Panc1 (cell line): ENCODE data around the gene CLECL1. TPM values are rescaled to one million over a fixed set of nuclear protein-coding genes. Genes with fewer than 3 reads are reported as not detected.
A peak's percentile ranks its signal among the peaks of the same experiment; 100 is the strongest.

Source experiments
- ATAC-seq: fragments of 200-7000 bp; cut with Tn5 transposase; 2 replicates; pipeline ENCODE4 v1.9.1; 2020; ENCODE audit warnings: mild to moderate bottlenecking, moderate library complexity
- BruUV-seq: library from RNA; stranded (reverse); fragments of 400-500 nt; replicated peaks from 2 replicates; lab custom pipeline; 2021; lab: Mats Ljungman, UMichigan
- CTCF ChIA-PET: fragments of 300-600 bp; sonication (Branson Sonifier 250); formaldehyde crosslinking; loops from one replicate; lab custom pipeline; 2022; ENCODE audit warnings: antibody characterized with exemption; lab: Charles Lee
- POLR2A ChIA-PET: fragments of 300-600 bp; sonication (Branson Sonifier 250); formaldehyde crosslinking; loops from one replicate; lab custom pipeline; 2022; ENCODE audit warnings: antibody characterized with exemption; lab: Charles Lee
- DNase-seq: peaks from one replicate; pipeline ENCODE4 v3.0.0-alpha.2; 2010; ENCODE audit warnings: low read depth, low spot score
- H3K27ac ChIP-seq: 2 replicates; pipeline ENCODE4 v1.5.1; 2011; ENCODE audit warnings: mild to moderate bottlenecking, low read length, inconsistent platforms
- H3K27me3 ChIP-seq: fragments of 200-500 bp; sonication (Bioruptor generic); 2 replicates; pipeline ENCODE4 v1.6.0; 2014; ENCODE audit warnings: low read length, inconsistent platforms; ENCODE audit not compliant: control insufficient read depth, insufficient read depth
- H3K36me3 ChIP-seq: fragments of 200-500 bp; sonication (Bioruptor generic); 2 replicates; pipeline ENCODE4 v1.5.1; 2014; ENCODE audit warnings: inconsistent platforms, mild to moderate bottlenecking, low read length, moderate library complexity; ENCODE audit not compliant: control insufficient read depth, insufficient read depth
- H3K4me1 ChIP-seq: 2 replicates; pipeline ENCODE4 v1.5.1; 2011; ENCODE audit warnings: inconsistent platforms, mild to moderate bottlenecking, low read length, moderate library complexity; ENCODE audit not compliant: control insufficient read depth, insufficient read depth
- H3K4me3 ChIP-seq, 2 experiments: 2 replicates each; pipeline ENCODE4 v1.5.1; 2011 to 2012; ENCODE audit warnings: low read depth in 2 of 2, low read length in 2 of 2, mild to moderate bottlenecking in 2 of 2, inconsistent platforms in 1 of 2, moderate library complexity in 1 of 2
- H3K9me3 ChIP-seq: fragments of 200-500 bp; sonication (Bioruptor generic); 2 replicates; pipeline ENCODE4 v1.5.1; 2014; ENCODE audit warnings: low read depth, mild to moderate bottlenecking, inconsistent platforms, low read length, moderate library complexity; ENCODE audit not compliant: control insufficient read depth, insufficient read depth
- POLR2AphosphoS5 ChIP-seq: IDR thresholded peaks from 2 replicates; pipeline ENCODE4 v1.6.1; 2012; ENCODE audit warnings: mild to moderate bottlenecking, low read depth, low read length, moderate library complexity
- SIN3A ChIP-seq: IDR thresholded peaks from 2 replicates; pipeline ENCODE4 v1.6.1; 2012; ENCODE audit warnings: low read depth, mild to moderate bottlenecking, low read length, moderate library complexity, borderline replicate concordance; ENCODE audit not compliant: insufficient read depth
- TCF7L2 ChIP-seq: IDR thresholded peaks from 2 replicates; pipeline ENCODE4 v1.6.1; 2011; ENCODE audit warnings: mild to moderate bottlenecking, low read depth, low read length, inconsistent platforms
- in situ Hi-C: cut with HindIII; loops from 2 replicates; pipeline ENCODE4 v1.10.0; 2016; ENCODE audit warnings: low sequenced_read_pairs, low pct_unique_long_range_greater_than_20kb
- intact Hi-C: fragments of 100-400 bp; cut with micrococcal nuclease; formaldehyde crosslinking; loops from one replicate; pipeline ENCODE4 v1.10.0; 2022; ENCODE audit not compliant: unreplicated experiment
- total RNA-seq: library from RNA; stranded (reverse); gene quantifications from one replicate; pipeline ENCODE4 v1.2.1, GENCODE V29; 2021; ENCODE audit not compliant: unreplicated experiment
- TF ChIP-seq, protein P1 (sequence below): fragments of 450-650 bp; IDR thresholded peaks from 2 replicates; pipeline ENCODE4 v1.5.1; 2017; ENCODE audit warnings: mild to moderate bottlenecking
- TF ChIP-seq, protein P2 (sequence below), 2 experiments: IDR thresholded peaks; 2 replicates each; pipeline ENCODE4 v1.6.1; 2011 to 2012; ENCODE audit warnings: low read depth in 2 of 2, control low read depth in 1 of 2, low read length in 1 of 2, mild to moderate bottlenecking in 1 of 2, moderate library complexity in 1 of 2; ENCODE audit not compliant: insufficient read depth in 1 of 2

Gene CLECL1
- total RNA-seq, 1 experiment from 2014 or later, result not detected

- no peaks in the 10 kb centered on the region for H3K4me1 ChIP-seq
- ChIA-PET POLR2A (no interaction called here), CTCF (interaction anchor here (0.9 kb wide), 1 partner anchor 73 kb away, joined by 4 read pairs; no protein-coding TSS in a partner anchor)
- DNase-seq (no peak), ATAC-seq (peak; percentile 80; the same call in 1 of the 2 replicates)
- in situ Hi-C loops, result no loop called here
- no peaks in the 10 kb centered on the region for H3K9me3 ChIP-seq
- no TSS peak for BruUV-seq
- no peak overlapping the region for H3K4me3 ChIP-seq
- H3K36me3 ChIP-seq, result no peaks in the 10 kb centered on the region
- no peaks in the 10 kb centered on the region for H3K27me3 ChIP-seq
- intact Hi-C loops, result loop anchor here (1.0 to 10.0 kb wide), 2 partner anchors 74 to 373 kb away; no protein-coding TSS in a partner anchor
- TF ChIP-seq, protein P1, sequence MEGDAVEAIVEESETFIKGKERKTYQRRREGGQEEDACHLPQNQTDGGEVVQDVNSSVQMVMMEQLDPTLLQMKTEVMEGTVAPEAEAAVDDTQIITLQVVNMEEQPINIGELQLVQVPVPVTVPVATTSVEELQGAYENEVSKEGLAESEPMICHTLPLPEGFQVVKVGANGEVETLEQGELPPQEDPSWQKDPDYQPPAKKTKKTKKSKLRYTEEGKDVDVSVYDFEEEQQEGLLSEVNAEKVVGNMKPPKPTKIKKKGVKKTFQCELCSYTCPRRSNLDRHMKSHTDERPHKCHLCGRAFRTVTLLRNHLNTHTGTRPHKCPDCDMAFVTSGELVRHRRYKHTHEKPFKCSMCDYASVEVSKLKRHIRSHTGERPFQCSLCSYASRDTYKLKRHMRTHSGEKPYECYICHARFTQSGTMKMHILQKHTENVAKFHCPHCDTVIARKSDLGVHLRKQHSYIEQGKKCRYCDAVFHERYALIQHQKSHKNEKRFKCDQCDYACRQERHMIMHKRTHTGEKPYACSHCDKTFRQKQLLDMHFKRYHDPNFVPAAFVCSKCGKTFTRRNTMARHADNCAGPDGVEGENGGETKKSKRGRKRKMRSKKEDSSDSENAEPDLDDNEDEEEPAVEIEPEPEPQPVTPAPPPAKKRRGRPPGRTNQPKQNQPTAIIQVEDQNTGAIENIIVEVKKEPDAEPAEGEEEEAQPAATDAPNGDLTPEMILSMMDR, result peak; percentile 78
- TF ChIP-seq POLR2AphosphoS5 (no peak), SIN3A (no peak), TCF7L2 (no peak)
- TF ChIP-seq, protein P2, sequence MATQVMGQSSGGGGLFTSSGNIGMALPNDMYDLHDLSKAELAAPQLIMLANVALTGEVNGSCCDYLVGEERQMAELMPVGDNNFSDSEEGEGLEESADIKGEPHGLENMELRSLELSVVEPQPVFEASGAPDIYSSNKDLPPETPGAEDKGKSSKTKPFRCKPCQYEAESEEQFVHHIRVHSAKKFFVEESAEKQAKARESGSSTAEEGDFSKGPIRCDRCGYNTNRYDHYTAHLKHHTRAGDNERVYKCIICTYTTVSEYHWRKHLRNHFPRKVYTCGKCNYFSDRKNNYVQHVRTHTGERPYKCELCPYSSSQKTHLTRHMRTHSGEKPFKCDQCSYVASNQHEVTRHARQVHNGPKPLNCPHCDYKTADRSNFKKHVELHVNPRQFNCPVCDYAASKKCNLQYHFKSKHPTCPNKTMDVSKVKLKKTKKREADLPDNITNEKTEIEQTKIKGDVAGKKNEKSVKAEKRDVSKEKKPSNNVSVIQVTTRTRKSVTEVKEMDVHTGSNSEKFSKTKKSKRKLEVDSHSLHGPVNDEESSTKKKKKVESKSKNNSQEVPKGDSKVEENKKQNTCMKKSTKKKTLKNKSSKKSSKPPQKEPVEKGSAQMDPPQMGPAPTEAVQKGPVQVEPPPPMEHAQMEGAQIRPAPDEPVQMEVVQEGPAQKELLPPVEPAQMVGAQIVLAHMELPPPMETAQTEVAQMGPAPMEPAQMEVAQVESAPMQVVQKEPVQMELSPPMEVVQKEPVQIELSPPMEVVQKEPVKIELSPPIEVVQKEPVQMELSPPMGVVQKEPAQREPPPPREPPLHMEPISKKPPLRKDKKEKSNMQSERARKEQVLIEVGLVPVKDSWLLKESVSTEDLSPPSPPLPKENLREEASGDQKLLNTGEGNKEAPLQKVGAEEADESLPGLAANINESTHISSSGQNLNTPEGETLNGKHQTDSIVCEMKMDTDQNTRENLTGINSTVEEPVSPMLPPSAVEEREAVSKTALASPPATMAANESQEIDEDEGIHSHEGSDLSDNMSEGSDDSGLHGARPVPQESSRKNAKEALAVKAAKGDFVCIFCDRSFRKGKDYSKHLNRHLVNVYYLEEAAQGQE (IDR thresholded peaks at IDR 0.05; ENCODE audit: insufficient read depth in 1 of 2, low read depth in 2 of 2, low read length in 1 of 2), result no peak
- no peak overlapping the region for H3K27ac ChIP-seq
Measured at GRCh38 chr12:9707864-9708808, 24.8 kb downstream of the CLECL1 start.

- Histone ChIP-seq H3K27ac (no peak overlapping the region), H3K9me3 (no peaks in the 10 kb centered on the region), H3K27me3 (no peaks in the 10 kb centered on the region), H3K4me3 (no peak overlapping the region), H3K4me1 (no peaks in the 10 kb centered on the region), H3K36me3 (no peaks in the 10 kb centered on the region)
- intact Hi-C loops (loop anchor here (10.0 kb wide), 1 partner anchor 373 kb away; no protein-coding TSS in a partner anchor), in situ Hi-C loops (no loop called here)
- BruUV-seq, result no TSS peak
- ChIA-PET CTCF (no interaction called here), POLR2A (no interaction called here)
- ATAC-seq, result no peak
- TF ChIP-seq, protein P1, result no peak
- TF ChIP-seq TCF7L2, result no peak
- TF ChIP-seq POLR2AphosphoS5, result no peak
- TF ChIP-seq SIN3A, result no peak
- TF ChIP-seq, protein P2 (IDR thresholded peaks at IDR 0.05; ENCODE audit: insufficient read depth in 1 of 2, low read depth in 2 of 2, low read length in 1 of 2), result no peak
- no peak for DNase-seq
Measured at GRCh38 chr12:9707356-9707755, 25.5 kb downstream of the CLECL1 start.
